ENCODE measurements around the gene NOX5. TPM values are rescaled to one million over a fixed set of nuclear protein-coding genes. Genes with fewer than 3 reads are reported as not detected.

The NOX5 gene
- total and polyA plus RNA-seq, 2 of the 13 experiments (the other 11 are each of a cell fraction or from before 2014, with no cell fraction given): not detected

DNA sequence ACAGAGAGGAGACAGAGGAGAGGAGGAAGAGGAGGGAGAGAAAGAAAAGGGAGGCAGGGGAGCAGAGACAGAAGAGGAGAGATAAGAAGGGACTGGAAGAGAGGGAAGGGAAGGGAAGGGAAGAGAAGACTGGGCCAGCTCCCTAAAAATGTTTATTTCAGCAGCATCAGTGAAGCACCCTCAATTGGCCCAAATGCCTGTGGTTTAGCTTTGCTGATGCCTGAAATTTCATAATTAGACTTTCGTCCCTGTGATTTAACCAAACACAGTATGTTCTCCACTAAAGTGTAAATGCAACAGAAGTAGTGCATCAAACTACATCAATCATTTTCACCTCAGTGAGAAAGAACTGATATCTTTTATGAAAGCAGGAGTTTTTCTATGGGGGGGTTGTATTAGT is 55.9 kb downstream of the NOX5 start:
- no peak for FAIRE-seq
- ATAC-seq: no peak
- in situ Hi-C loops (cut with HindIII; ENCODE audit: extremely low pct_ligation_motif_present, low pct_unique_long_range_greater_than_20kb): no loop called here
- Histone ChIP-seq H3K9ac (ENCODE audit: insufficient read depth, low read depth, low read length) (no peak overlapping the region), H3K27ac (ENCODE audit: extremely low read length, insufficient read depth, low read length) (no peak overlapping the region), H3K9me3 (ENCODE audit: low read length) (peaks cover 8% of the 10 kb centered on the region; the same call in 1 of the 2 replicates), H3K27me3 (ENCODE audit: control insufficient read depth in 1 of 2, insufficient read depth in 2 of 2, low read length in 2 of 2) (peaks cover 3 to 44% of the 10 kb centered on the region in 2 experiments; a peak in 4 of 5 replicates), H3K79me2 (ENCODE audit: insufficient read depth, low read length) (no peaks in the 10 kb centered on the region), H2AFZ (ENCODE audit: low read length) (no peak overlapping the region), H3K4me1 (ENCODE audit: insufficient read depth, low read length) (peaks cover 25% of the 10 kb centered on the region), H4K20me1 (ENCODE audit: insufficient read depth, low read length) (no peaks in the 10 kb centered on the region), H3K4me3 (replicated peaks in 1 of 3; ENCODE audit: insufficient read depth in 1 of 3, low read depth in 2 of 3, low read length in 3 of 3) (no peak overlapping the region), H3K36me3 (replicated peaks in 1 of 2; ENCODE audit: control insufficient read depth in 1 of 2, insufficient read depth in 2 of 2, low read length in 2 of 2) (no peaks in the 10 kb centered on the region), H3K4me2 (ENCODE audit: low read depth, low read length) (no peak overlapping the region)
- TF ChIP-seq GMEB1 (CRISPR knock-in tag; IDR thresholded peaks at IDR 0.05; ENCODE audit: borderline replicate concordance) (no peak), E2F1 (CRISPR knock-in tag; IDR thresholded peaks at IDR 0.05) (no peak), CBX5 (CRISPR knock-in tag; IDR thresholded peaks at IDR 0.05; ENCODE audit: borderline replicate concordance) (no peak), SOX6 (IDR thresholded peaks at IDR 0.05) (no peak), SOX6 (CRISPR knock-in tag; IDR thresholded peaks at IDR 0.05) (no peak), PHF20 (CRISPR knock-in tag; IDR thresholded peaks at IDR 0.05) (no peak), BORCS8-MEF2B (CRISPR knock-in tag; IDR thresholded peaks at IDR 0.05) (no peak), ZNF7 (CRISPR knock-in tag; IDR thresholded peaks at IDR 0.05) (no peak), ZNF83 (CRISPR knock-in tag; IDR thresholded peaks at IDR 0.05; ENCODE audit: borderline replicate concordance) (no peak), TARDBP (CRISPR knock-in tag; IDR thresholded peaks at IDR 0.05) (no peak), KAT2B (IDR thresholded peaks at IDR 0.05; ENCODE audit: borderline replicate concordance, low read depth, low read length) (no peak), MAFK (conservative IDR thresholded peaks at IDR 0.05 in 1 of 2, IDR thresholded peaks at IDR 0.05 in 1 of 2; ENCODE audit: low read length in 2 of 2) (no peak), ZFAT (CRISPR knock-in tag; conservative IDR thresholded peaks at IDR 0.05) (no peak), PAWR (CRISPR knock-in tag; IDR thresholded peaks at IDR 0.05; ENCODE audit: borderline replicate concordance) (no peak)
- 0% methylated on average over 1 of the region's 1 CpG for WGBS (ENCODE audit: low lambda C conversion rate)
- intact Hi-C loops (cut with micrococcal nuclease; ENCODE audit: unreplicated experiment): no loop called here
- ChIA-PET CTCF (ENCODE audit: low intra/inter-chr PET ratio, low total read pairs) (no interaction called here), POLR2A (no interaction called here)
- DNase-seq (ENCODE audit: low spot score): no peak
- BruUV-seq (replicated peaks): no TSS peak
